HL-60 (cell line): ENCODE results near the gene PUS3.

ENCODE experiments used
- DNase-seq, 2 experiments: peaks; one replicate each; pipeline ENCODE4 v3.0.0-alpha.2; 2010 to 2020; ENCODE audit warnings: low read depth in 1 of 2, low spot score in 1 of 2
- H3K27ac ChIP-seq: fragments of 250-450 bp; sonication (Bioruptor Pico); replicated peaks from 2 replicates; pipeline ENCODE4 v1.5.1; 2020; ENCODE audit warnings: mild to moderate bottlenecking, moderate library complexity
- H3K27me3 ChIP-seq: fragments of 250-450 bp; sonication (Bioruptor Pico); 2 replicates; pipeline ENCODE4 v1.5.1; 2021; ENCODE audit warnings: mild to moderate bottlenecking, moderate library complexity; ENCODE audit not compliant: insufficient read depth, poor library complexity, severe bottlenecking
- H3K4me3 ChIP-seq: replicated peaks from 2 replicates; pipeline ENCODE4 v1.5.1; 2011; ENCODE audit warnings: mild to moderate bottlenecking, control low read depth, low read length; ENCODE audit not compliant: insufficient read depth
- GABPA ChIP-seq: IDR thresholded peaks from 2 replicates; pipeline ENCODE4 v1.6.1; 2012; ENCODE audit warnings: low read depth
- POLR2AphosphoS5 ChIP-seq: IDR thresholded peaks from 2 replicates; pipeline ENCODE4 v1.6.1; 2012; ENCODE audit warnings: low read depth
- REST ChIP-seq: IDR thresholded peaks from 2 replicates; pipeline ENCODE4 v1.6.1; 2012; ENCODE audit warnings: low read depth; ENCODE audit not compliant: insufficient replicate concordance
- SPI1 ChIP-seq: IDR thresholded peaks from 2 replicates; pipeline ENCODE4 v1.6.1; 2012; ENCODE audit warnings: low read depth, mild to moderate bottlenecking, borderline replicate concordance
- TF ChIP-seq, protein P1 (sequence below): IDR thresholded peaks from one replicate; pipeline ENCODE4 v1.5.1; 2011; ENCODE audit warnings: low read length, control low read depth, inconsistent platforms; ENCODE audit not compliant: insufficient read depth

PUS3 gene

GRCh38 chr11:125950696-125951651 lies 48.0 kb upstream of the PUS3 start:
- no peak for DNase-seq
- TF ChIP-seq, protein P1, sequence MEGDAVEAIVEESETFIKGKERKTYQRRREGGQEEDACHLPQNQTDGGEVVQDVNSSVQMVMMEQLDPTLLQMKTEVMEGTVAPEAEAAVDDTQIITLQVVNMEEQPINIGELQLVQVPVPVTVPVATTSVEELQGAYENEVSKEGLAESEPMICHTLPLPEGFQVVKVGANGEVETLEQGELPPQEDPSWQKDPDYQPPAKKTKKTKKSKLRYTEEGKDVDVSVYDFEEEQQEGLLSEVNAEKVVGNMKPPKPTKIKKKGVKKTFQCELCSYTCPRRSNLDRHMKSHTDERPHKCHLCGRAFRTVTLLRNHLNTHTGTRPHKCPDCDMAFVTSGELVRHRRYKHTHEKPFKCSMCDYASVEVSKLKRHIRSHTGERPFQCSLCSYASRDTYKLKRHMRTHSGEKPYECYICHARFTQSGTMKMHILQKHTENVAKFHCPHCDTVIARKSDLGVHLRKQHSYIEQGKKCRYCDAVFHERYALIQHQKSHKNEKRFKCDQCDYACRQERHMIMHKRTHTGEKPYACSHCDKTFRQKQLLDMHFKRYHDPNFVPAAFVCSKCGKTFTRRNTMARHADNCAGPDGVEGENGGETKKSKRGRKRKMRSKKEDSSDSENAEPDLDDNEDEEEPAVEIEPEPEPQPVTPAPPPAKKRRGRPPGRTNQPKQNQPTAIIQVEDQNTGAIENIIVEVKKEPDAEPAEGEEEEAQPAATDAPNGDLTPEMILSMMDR: no peak
- TF ChIP-seq GABPA: no peak
- no peak for TF ChIP-seq REST
- no peaks in the 10 kb centered on the region for H3K27me3 ChIP-seq
- no peak overlapping the region for H3K27ac ChIP-seq
- no peak overlapping the region for H3K4me3 ChIP-seq

DNA sequence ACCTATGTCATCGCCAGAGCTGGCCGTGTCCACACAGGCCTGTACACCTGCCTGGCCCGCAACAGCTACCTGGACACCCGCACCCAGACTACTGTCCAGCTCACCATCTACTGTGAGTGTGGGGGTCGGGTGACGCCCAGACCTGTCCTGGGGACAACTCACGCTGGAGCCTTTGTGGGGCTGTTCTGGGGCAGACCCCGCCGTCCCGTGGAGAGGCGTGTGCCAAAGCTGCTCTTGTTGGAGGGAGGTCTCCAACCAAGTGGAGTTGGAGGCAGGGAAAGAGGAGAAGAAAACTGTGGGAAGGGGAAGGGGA lies 47.1 kb upstream of the PUS3 start:
- no peak overlapping the region for H3K27ac ChIP-seq
- DNase-seq: no peak
- no peak overlapping the region for H3K4me3 ChIP-seq
- TF ChIP-seq GABPA (no peak), POLR2AphosphoS5 (no peak), REST (no peak), SPI1 (no peak)
- TF ChIP-seq, protein P1: no peak
- no peaks in the 10 kb centered on the region for H3K27me3 ChIP-seq

- H3K27me3 ChIP-seq: no peaks in the 10 kb centered on the region
- no peak overlapping the region for H3K4me3 ChIP-seq
- TF ChIP-seq GABPA (no peak), SPI1 (no peak), POLR2AphosphoS5 (no peak), REST (no peak)
- TF ChIP-seq, protein P1: no peak
- no peak for DNase-seq
- no peak overlapping the region for H3K27ac ChIP-seq
These were observed 46.5 kb upstream of the PUS3 start for GRCh38 chr11:125949271-125950177.
